GM12878 (cell line): ENCODE data around the gene BCL2. TPM values are rescaled to one million over a fixed set of nuclear protein-coding genes. Genes with fewer than 3 reads are reported as not detected.

Source experiments
- ATF7 ChIP-seq: fragments of 450-650 bp; IDR thresholded peaks from 2 replicates; pipeline ENCODE4 v1.6.1; 2016; ENCODE audit warnings: low read depth, mild to moderate bottlenecking
- BCL11A ChIP-seq: IDR thresholded peaks from 2 replicates; pipeline ENCODE4 v1.6.1; 2011; ENCODE audit warnings: low read depth, low read length
- CBFB ChIP-seq: IDR thresholded peaks from 2 replicates; pipeline ENCODE4 v1.6.1; 2016; ENCODE audit warnings: antibody characterized with exemption, low read depth
- EGR1 ChIP-seq, 2 experiments: IDR thresholded peaks; 1 replicate in 1 of 2; 2 replicates in 1 of 2; pipeline ENCODE4 v1.6.1; 2011 to 2012; ENCODE audit warnings: low read depth in 2 of 2, low read length in 2 of 2, borderline replicate concordance in 1 of 2, mild to moderate bottlenecking in 1 of 2, moderate library complexity in 1 of 2
- IRF4 ChIP-seq: IDR thresholded peaks from 2 replicates; pipeline ENCODE4 v1.6.1; 2011; ENCODE audit warnings: low read depth, low read length
- KAT2A ChIP-seq: conservative IDR thresholded peaks from 2 replicates; pipeline ENCODE4 v1.6.1; 2011; ENCODE audit warnings: low read depth, low read length; ENCODE audit not compliant: control insufficient read depth
- KDM1A ChIP-seq: fragments of 200-600 bp; sonication (generic); IDR thresholded peaks from 2 replicates; pipeline ENCODE4 v1.6.1; 2016; ENCODE audit warnings: borderline replicate concordance
- MEF2A ChIP-seq: IDR thresholded peaks from 2 replicates; pipeline ENCODE4 v1.6.1; 2011; ENCODE audit warnings: low read depth, mild to moderate bottlenecking, low read length, moderate library complexity; ENCODE audit not compliant: insufficient read depth
- MEF2B ChIP-seq: fragments of 450-650 bp; IDR thresholded peaks from 2 replicates; pipeline ENCODE4 v1.6.1; 2018; ENCODE audit warnings: mild to moderate bottlenecking, moderate library complexity; ENCODE audit not compliant: partially characterized antibody, poor library complexity, severe bottlenecking
- MTA2 ChIP-seq: fragments of 450-650 bp; IDR thresholded peaks from 2 replicates; pipeline ENCODE4 v1.6.1; 2016; ENCODE audit warnings: low read depth, mild to moderate bottlenecking, moderate library complexity
- MTA3 ChIP-seq: IDR thresholded peaks from 2 replicates; pipeline ENCODE4 v1.6.1; 2012; ENCODE audit warnings: low read length, inconsistent platforms, borderline replicate concordance
- MYB ChIP-seq: fragments of 150-350 bp; IDR thresholded peaks from 2 replicates; pipeline ENCODE4 v1.6.1; 2014; ENCODE audit warnings: mild to moderate bottlenecking, low read depth, low read length, borderline replicate concordance
- NFIC ChIP-seq: IDR thresholded peaks from 2 replicates; pipeline ENCODE4 v1.6.1; 2012; ENCODE audit warnings: low read depth, mild to moderate bottlenecking, inconsistent platforms, low read length, moderate library complexity
- PAX5 ChIP-seq: IDR thresholded peaks from 2 replicates; pipeline ENCODE4 v1.6.1; 2011; ENCODE audit warnings: low read depth, low read length, borderline replicate concordance
- POLR2AphosphoS5 ChIP-seq: IDR thresholded peaks from 2 replicates; pipeline ENCODE4 v1.6.1; 2011; ENCODE audit warnings: mild to moderate bottlenecking, low read length, inconsistent platforms
- POU2F2 ChIP-seq: IDR thresholded peaks from 3 replicates; pipeline ENCODE4 v1.6.1; 2011; ENCODE audit warnings: low read depth, mild to moderate bottlenecking, low read length, borderline replicate concordance
- SP1 ChIP-seq: IDR thresholded peaks from one replicate; pipeline ENCODE4 v1.6.1; 2011; ENCODE audit warnings: low read depth, low read length
- SRF ChIP-seq, 2 experiments: IDR thresholded peaks; 2 replicates each; pipeline ENCODE4 v1.6.1; 2011; ENCODE audit warnings: low read depth in 2 of 2, low read length in 2 of 2, mild to moderate bottlenecking in 1 of 2, moderate library complexity in 1 of 2
- TAF1 ChIP-seq: IDR thresholded peaks from 2 replicates; pipeline ENCODE4 v1.6.1; 2011; ENCODE audit warnings: mild to moderate bottlenecking, low read depth, low read length, borderline replicate concordance
- TCF7 ChIP-seq: IDR thresholded peaks from 2 replicates; pipeline ENCODE4 v1.6.1; 2014; ENCODE audit warnings: antibody characterized with exemption, borderline replicate concordance
- ZBED1 ChIP-seq: IDR thresholded peaks from 2 replicates; pipeline ENCODE4 v1.6.1; 2016; ENCODE audit warnings: borderline replicate concordance
- polyA plus RNA-seq, 11 experiments: library from polyadenylated mRNA; depleted of rRNA in 4 of 11; unstranded in 6 of 11; stranded (reverse) in 5 of 11; fragments of >200 nt; fragmentation: Nextera tagmentation in 4 of 11; fragmentation: Illumina TruSeq in 1 of 11; extraction: Ambion mirVana in 4 of 11; extraction: Trizol in 1 of 11; gene quantifications; 1 replicate in 1 of 11; 2 replicates in 10 of 11; pipeline versions ENCODE4 v1.2.1 to v1.2.3, GENCODE V29; 2011 to 2016; ENCODE audit warnings: inconsistent platforms in 2 of 11, missing spikeins in 2 of 11, low read depth in 1 of 11
- total RNA-seq, 4 experiments: library from RNA; depleted of rRNA in 3 of 4; stranded (reverse); fragments of >200 nt in 3 of 4; fragmentation: Illumina TruSeq in 1 of 4; extraction: Trizol in 1 of 4; gene quantifications; 2 replicates each; pipeline versions ENCODE4 v1.2.1 to v1.2.3, GENCODE V29; 2013 to 2021
- TF ChIP-seq, protein P1 (sequence below): fragments of 450-650 bp; IDR thresholded peaks from 2 replicates; pipeline ENCODE4 v1.6.1; 2014; ENCODE audit warnings: mild to moderate bottlenecking
- TF ChIP-seq, protein P2 (sequence below): IDR thresholded peaks from 2 replicates; pipeline ENCODE4 v1.6.1; 2011; ENCODE audit warnings: borderline replicate concordance, low read depth, mild to moderate bottlenecking, moderate library complexity, low read length; ENCODE audit not compliant: insufficient read depth, poor library complexity, severe bottlenecking
- TF ChIP-seq, protein P3 (sequence below): IDR thresholded peaks from 2 replicates; pipeline ENCODE4 v1.6.1; 2011; ENCODE audit warnings: low read depth, low read length, improper control_type of control experiment, borderline replicate concordance
- TF ChIP-seq, protein P4 (sequence below): IDR thresholded peaks from 2 replicates; pipeline ENCODE4 v1.6.1; 2012; ENCODE audit warnings: mild to moderate bottlenecking, low read depth, low read length

BCL2 gene
- total and polyA plus RNA-seq, 10 of the 15 experiments (the other 5 are each of a cell fraction or from before 2014, with no cell fraction given) = 4.1 to 47.8 (median 19.3) TPM

DNA sequence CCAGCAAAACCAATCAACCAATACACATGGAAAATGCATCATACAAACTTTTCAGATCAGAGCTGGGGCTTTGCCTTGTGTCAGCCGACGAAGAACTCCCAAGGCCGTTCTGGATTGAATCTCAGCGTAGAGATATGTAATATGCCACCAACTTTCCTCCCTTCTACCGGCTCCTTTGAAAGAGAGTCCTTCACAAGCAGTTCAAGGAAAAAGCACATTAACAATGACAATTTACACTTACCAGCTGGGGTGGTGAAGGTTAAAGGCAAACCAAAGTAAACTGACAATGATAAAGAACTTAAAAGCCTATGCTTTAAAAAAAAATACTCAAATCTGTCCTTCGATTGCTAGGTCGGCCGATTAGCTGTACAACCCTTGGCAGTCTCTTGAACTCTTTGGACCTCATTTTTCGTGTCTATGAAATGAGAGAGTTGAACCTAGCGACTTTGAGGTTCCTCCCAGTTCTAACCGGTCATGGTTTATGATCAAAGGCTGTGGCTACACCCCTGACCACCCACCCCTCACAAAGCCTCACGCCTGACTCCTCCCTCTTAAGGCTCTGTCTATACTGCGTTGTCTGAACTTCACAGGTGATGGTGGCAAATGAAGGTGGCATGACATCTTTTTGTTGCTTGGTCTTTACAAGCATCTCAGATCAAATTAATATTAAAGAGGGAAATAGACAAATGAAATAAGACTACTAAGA, 46.2 kb downstream of the BCL2 start (continued):
- no peak for TF ChIP-seq KAT2A
- TF ChIP-seq POLR2AphosphoS5 = no peak
- no peak for TF ChIP-seq KDM1A
- no peak for TF ChIP-seq EGR1 (IDR thresholded peaks at IDR 0.05; ENCODE audit: borderline replicate concordance in 1 of 2, low read depth in 2 of 2, low read length in 2 of 2)
- TF ChIP-seq MEF2A = no peak
- no peak for TF ChIP-seq MEF2B
- TF ChIP-seq TCF7 = peak; percentile 98
- TF ChIP-seq, protein P1, sequence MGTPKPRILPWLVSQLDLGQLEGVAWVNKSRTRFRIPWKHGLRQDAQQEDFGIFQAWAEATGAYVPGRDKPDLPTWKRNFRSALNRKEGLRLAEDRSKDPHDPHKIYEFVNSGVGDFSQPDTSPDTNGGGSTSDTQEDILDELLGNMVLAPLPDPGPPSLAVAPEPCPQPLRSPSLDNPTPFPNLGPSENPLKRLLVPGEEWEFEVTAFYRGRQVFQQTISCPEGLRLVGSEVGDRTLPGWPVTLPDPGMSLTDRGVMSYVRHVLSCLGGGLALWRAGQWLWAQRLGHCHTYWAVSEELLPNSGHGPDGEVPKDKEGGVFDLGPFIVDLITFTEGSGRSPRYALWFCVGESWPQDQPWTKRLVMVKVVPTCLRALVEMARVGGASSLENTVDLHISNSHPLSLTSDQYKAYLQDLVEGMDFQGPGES = no peak
- TF ChIP-seq NFIC = 0 out of 2 replicates have a peak, but pooled peaks have one; percentile 25
- TF ChIP-seq, protein P2, sequence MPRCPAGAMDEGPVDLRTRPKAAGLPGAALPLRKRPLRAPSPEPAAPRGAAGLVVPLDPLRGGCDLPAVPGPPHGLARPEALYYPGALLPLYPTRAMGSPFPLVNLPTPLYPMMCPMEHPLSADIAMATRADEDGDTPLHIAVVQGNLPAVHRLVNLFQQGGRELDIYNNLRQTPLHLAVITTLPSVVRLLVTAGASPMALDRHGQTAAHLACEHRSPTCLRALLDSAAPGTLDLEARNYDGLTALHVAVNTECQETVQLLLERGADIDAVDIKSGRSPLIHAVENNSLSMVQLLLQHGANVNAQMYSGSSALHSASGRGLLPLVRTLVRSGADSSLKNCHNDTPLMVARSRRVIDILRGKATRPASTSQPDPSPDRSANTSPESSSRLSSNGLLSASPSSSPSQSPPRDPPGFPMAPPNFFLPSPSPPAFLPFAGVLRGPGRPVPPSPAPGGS = no peak
- no peak for TF ChIP-seq TAF1
- no peak for TF ChIP-seq SP1
- TF ChIP-seq, protein P3, sequence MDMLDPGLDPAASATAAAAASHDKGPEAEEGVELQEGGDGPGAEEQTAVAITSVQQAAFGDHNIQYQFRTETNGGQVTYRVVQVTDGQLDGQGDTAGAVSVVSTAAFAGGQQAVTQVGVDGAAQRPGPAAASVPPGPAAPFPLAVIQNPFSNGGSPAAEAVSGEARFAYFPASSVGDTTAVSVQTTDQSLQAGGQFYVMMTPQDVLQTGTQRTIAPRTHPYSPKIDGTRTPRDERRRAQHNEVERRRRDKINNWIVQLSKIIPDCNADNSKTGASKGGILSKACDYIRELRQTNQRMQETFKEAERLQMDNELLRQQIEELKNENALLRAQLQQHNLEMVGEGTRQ = no peak
- TF ChIP-seq PAX5 = peak; percentile 83; the same call in 1 of the 2 replicates
- 0 out of 2 replicates have a peak, but pooled peaks have one; percentile 43 for TF ChIP-seq CBFB
- TF ChIP-seq IRF4 = no peak
- no peak for TF ChIP-seq SRF (IDR thresholded peaks at IDR 0.05; ENCODE audit: low read depth in 2 of 2, low read length in 2 of 2)
- TF ChIP-seq, protein P4, sequence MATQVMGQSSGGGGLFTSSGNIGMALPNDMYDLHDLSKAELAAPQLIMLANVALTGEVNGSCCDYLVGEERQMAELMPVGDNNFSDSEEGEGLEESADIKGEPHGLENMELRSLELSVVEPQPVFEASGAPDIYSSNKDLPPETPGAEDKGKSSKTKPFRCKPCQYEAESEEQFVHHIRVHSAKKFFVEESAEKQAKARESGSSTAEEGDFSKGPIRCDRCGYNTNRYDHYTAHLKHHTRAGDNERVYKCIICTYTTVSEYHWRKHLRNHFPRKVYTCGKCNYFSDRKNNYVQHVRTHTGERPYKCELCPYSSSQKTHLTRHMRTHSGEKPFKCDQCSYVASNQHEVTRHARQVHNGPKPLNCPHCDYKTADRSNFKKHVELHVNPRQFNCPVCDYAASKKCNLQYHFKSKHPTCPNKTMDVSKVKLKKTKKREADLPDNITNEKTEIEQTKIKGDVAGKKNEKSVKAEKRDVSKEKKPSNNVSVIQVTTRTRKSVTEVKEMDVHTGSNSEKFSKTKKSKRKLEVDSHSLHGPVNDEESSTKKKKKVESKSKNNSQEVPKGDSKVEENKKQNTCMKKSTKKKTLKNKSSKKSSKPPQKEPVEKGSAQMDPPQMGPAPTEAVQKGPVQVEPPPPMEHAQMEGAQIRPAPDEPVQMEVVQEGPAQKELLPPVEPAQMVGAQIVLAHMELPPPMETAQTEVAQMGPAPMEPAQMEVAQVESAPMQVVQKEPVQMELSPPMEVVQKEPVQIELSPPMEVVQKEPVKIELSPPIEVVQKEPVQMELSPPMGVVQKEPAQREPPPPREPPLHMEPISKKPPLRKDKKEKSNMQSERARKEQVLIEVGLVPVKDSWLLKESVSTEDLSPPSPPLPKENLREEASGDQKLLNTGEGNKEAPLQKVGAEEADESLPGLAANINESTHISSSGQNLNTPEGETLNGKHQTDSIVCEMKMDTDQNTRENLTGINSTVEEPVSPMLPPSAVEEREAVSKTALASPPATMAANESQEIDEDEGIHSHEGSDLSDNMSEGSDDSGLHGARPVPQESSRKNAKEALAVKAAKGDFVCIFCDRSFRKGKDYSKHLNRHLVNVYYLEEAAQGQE = no peak
- TF ChIP-seq BCL11A = no peak
- TF ChIP-seq ATF7 = no peak
- no peak for TF ChIP-seq ZBED1
- TF ChIP-seq MYB = no peak
- no peak for TF ChIP-seq MTA3
- TF ChIP-seq POU2F2 = no peak
- no peak for TF ChIP-seq MTA2
